Measurements from ENCODE around the gene PRM1.

GRCh38 chr16:11248133-11248532 lies 33.0 kb downstream of the PRM1 start:
- TF ChIP-seq EZH2 (IDR thresholded peaks at IDR 0.05; ENCODE audit: insufficient read depth, poor library complexity, severe bottlenecking) (no peak), EZH2phosphoT487 (IDR thresholded peaks at IDR 0.05; ENCODE audit: insufficient read depth, low read depth) (no peak)
